Measurements from ENCODE around the gene ARHGAP8.

DNA sequence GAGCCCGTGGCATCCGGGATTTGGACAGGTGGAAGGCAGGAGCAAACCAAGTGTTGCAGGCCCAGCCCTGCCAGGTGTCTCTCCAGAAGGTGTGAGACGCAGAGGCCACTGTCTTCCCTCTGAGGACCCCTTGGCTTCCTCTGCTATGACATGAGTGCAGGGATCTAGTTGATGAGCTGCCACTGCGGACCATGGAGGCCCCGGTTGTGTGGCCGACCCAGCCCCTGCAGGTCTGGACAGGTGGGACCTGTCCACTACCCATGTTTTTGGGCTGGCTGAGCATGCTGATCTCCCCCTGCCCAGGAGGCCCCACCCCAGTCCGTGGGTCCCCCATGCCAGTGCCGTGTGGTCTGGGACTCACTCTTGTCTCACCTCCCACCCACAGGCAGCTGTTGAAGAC is 27.5 kb upstream of the ARHGAP8 start:
- TF ChIP-seq, protein P1, sequence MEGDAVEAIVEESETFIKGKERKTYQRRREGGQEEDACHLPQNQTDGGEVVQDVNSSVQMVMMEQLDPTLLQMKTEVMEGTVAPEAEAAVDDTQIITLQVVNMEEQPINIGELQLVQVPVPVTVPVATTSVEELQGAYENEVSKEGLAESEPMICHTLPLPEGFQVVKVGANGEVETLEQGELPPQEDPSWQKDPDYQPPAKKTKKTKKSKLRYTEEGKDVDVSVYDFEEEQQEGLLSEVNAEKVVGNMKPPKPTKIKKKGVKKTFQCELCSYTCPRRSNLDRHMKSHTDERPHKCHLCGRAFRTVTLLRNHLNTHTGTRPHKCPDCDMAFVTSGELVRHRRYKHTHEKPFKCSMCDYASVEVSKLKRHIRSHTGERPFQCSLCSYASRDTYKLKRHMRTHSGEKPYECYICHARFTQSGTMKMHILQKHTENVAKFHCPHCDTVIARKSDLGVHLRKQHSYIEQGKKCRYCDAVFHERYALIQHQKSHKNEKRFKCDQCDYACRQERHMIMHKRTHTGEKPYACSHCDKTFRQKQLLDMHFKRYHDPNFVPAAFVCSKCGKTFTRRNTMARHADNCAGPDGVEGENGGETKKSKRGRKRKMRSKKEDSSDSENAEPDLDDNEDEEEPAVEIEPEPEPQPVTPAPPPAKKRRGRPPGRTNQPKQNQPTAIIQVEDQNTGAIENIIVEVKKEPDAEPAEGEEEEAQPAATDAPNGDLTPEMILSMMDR (IDR thresholded peaks at IDR 0.05) = no peak
- no peak for TF ChIP-seq POLR2A (IDR thresholded peaks at IDR 0.05)
